HG03442 (cell line): ENCODE results near the gene PARVB.

Source experiments
- ATAC-seq: cut with Tn5 transposase; IDR thresholded peaks from one replicate; pipeline ENCODE4 v1.9.1; 2021; ENCODE audit warnings: mild to moderate bottlenecking, moderate library complexity; ENCODE audit not compliant: unreplicated experiment

The PARVB gene

DNA sequence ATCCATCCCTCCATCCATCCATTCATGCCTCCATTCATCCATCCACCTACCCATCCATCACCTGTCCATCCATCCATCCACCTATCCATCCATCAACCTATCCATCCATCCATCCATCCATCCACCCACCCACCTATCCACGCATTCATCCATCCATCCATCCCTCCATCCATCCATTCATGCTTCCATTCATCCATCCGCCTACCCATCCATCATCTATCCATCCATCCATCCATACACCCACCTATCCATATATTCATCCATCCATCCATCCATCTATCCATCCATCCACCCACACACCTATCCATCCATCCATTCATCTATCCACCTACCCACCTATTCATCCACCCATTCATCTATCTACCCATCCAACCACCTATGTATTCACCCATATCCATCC is 170.5 kb downstream of the PARVB start:
- no peak for ATAC-seq

DNA sequence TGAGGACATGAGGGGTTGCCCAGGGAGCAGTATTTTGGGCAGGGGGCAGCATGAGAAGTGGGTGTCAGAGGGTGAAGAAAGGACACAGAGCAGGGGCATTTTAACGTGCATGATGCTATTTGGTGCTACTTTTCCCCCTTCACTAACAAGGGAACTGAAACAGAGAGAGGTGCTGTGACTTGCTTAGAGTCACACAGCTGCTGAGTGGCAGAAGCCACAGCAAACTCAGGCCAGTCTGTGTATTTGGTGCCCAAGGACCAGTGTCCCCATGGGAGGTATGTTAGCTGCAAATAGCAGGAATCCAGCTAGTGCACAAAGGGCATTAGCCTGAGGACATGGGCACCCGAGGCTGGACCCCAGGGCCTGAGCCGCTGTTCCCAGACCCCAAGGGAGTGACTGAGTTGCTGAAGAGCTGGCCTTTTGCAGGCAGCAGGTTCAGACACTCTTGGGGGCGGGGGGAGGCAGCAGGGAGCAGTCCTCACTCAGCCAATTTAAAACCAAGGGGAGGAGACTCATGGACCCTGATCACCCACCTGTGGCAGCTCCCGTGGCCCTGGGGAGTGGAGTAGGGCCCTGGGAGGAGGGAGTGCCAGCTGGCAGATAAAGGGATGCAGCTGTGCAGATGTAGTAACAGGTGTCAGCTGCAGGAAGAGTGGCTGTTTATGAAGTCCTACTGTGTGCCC is 171.2 kb downstream of the PARVB start:
- ATAC-seq = no peak

DNA sequence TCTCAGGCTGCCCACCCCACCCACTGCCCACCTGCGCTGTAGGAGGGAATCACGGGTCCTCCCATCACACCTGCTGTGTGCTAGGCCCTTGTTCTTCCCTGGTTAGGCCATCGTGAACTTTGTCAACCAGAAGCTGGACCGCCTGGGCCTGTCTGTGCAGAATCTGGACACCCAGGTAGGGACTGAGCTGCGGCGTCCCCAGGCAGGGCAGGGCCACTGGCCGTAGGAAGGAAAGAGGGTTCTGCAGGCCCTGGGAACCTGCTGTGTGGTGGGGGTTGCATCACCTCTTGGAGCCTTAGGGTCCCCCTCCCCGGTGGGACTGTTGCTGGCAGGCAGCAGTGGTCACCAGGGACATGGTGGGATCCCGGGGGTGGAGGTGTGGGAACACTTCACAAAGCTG is 172.1 kb downstream of the PARVB start:
- ATAC-seq = no peak

DNA sequence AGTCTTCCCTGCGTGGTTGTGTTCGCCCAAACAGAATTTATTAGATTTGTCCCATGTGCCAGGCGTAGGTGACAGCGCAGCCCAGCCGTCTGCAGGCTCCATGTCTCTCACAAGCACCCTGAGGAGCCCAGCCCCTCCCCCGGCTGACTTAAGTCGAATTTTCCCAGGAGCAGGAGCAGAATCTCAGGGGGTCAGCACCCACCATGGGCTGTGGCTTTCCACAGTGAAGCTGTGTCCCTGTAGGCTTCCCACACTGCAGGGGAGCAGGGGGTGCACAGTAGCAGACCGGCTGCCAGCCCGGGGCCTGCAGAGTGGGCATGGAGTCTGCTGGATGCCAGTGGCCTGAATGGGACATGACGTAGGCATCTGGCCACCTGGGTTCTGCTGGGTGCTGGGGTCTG is 172.6 kb downstream of the PARVB start:
- ATAC-seq = no peak

- no peak for ATAC-seq
Observed at GRCh38 chr22:44197271-44197670, 173.2 kb downstream of the PARVB start.

GRCh38 chr22:44199164-44199563 is 175.1 kb downstream of the PARVB start:
- ATAC-seq = no peak

DNA sequence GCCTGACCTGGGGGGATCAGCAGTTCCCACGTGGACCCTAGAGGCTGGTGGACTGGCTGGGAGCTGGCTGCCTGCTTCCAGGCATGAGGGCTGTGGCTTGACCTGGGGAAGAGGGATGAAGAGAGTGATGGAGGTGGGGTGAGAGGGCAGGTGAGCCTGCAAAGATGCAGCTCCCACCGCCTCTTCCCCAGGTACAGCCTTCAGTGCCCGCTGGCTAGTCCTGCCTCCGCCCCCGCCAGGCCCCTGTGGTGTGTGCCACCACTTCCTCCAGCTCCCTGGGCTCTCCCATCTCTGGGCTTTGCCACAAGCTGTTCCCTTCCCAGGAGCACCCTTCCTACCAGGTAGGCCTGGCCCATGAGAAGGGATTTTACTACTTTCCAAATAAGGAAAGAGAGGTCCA is 175.8 kb downstream of the PARVB start:
- no peak for ATAC-seq

GRCh38 chr22:44200451-44200850 is 176.3 kb downstream of the PARVB start:
- ATAC-seq = no peak

DNA sequence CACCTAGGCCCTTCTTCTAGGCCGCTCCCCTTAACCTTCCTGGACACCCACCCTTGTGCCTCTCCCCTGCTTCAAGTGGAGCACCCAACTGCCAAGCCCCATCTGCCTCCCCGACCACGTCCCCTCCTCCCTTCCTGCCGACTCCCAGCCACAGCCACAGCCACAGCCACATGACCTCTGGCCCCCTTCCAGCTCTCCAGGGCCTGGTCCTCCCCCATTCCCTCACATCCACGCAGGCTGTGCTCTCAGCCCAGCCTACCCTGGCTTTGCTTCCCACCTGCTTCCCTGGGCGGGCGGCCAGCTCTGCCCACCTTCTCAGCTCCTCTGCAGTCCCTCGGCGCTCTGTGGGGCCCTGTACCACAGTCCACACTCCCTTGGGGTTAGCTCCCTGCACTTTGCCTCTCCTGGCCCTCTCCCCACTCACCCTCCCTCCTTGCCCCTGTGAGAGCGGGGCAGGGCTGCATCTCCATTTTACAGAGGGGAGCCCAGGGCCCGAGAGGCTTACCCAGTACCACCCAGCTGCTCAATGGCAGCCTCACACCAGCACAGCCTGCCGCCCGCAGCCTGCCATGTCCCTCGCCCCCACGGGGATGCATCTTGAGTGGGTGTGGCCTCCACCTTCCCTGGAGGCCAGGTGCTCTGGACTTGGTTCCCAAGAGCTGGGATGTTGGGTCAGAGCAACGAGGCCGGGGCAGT is 176.9 kb downstream of the PARVB start:
- ATAC-seq = no peak

DNA sequence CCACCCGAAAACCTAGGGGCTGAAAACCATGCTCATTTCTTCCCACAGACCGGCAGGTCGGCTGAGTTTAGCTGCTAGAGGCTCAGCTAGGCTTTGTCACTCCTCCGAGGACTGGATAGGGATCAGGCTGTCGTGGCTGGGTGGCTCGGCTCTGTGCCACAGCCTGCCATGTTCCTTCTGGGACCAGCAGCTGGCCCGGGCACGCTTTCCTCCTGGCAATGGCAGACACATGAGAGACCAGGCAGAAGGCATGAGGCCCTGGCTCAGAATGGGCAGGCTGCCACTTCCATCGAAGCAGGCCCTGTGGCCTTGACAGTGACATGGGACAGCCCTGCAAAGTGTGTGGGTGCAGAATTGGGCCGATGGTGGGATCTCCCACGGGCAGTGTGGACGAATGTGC is 177.6 kb downstream of the PARVB start:
- ATAC-seq = no peak

- no peak for ATAC-seq
Observed at GRCh38 chr22:44202261-44202789, 178.2 kb downstream of the PARVB start.

- ATAC-seq = no peak
Observed at GRCh38 chr22:44203203-44203602, 179.1 kb downstream of the PARVB start.

- no peak for ATAC-seq
Observed at GRCh38 chr22:44204739-44205515, 180.8 kb downstream of the PARVB start.

DNA sequence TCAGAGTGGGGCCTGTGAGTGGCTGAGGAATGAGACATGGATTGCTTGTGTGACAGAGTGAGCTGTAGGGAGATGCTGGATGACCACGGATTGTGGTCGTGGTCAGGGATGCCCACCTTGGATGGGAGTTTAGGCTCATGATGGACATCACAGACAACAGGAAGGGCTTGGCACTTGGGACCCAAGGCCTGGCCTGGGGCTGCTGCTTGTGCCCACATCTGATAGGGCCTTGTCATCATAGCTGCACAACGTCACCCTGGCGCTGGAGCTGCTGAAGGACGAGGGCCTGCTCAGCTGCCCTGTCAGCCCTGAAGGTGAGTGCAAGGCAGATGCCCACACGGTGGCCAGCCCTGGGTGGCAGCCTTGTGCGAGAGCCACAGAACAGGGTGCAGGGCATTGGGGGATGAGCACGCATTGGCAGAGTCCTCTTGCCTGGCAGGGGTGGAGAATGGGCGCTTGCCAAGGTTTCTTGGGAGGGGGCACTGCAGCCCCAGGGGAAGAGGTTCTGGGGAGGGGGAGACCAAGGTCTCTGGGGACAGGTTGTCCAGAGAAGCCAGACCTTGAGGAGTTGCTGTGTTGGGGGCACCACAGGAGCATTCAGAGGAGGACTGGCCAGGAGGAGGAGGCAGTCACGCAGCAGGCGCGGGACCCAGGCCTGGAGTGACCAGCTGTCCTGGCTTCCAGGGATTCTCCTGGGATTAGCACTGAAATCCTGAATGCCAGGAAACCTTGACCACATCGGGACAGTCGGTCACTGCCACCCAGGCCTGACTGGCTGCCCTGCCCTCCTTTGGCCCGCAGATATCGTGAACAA is 181.6 kb downstream of the PARVB start:
- no peak for ATAC-seq

DNA sequence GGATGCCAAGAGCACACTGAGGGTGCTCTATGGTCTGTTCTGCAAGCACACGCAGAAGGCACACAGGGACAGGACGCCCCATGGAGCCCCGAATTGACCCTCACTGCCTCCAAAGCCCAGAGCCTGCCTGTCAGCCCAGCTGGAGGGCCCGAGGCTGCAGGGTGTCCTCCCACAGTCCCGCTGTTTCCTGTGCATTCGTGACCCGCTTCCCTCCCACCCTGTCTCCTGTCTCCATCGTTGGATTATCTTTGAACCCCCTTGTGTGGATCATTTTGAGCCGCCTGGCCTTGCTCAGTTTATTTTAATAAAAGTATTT is 182.2 kb downstream of the PARVB start:
- ATAC-seq = no peak

DNA sequence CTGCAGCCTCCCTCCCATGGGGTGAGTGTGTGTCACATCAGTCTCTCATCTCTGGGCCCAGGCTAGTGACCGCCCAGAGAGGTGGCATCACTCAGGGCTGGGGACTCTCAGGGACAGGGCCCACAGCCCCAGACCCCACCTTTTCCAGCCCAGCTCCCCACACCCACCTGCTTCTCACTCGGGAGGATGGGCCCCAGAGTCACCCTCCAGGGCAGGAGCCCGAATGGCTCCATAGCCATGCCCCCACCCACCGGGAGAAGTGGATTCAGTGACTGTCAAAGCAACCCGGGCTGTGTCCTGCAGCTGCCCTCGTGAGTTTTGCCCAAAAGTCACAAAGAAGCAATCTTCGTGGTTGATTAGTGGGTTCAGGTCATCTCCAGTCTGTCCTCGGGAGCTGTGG is 182.6 kb downstream of the PARVB start:
- no peak for ATAC-seq

- no peak for ATAC-seq
Observed at GRCh38 chr22:44207173-44207980, 183.3 kb downstream of the PARVB start.

GRCh38 chr22:44207981-44208317 is 183.8 kb downstream of the PARVB start:
- ATAC-seq = no peak

DNA sequence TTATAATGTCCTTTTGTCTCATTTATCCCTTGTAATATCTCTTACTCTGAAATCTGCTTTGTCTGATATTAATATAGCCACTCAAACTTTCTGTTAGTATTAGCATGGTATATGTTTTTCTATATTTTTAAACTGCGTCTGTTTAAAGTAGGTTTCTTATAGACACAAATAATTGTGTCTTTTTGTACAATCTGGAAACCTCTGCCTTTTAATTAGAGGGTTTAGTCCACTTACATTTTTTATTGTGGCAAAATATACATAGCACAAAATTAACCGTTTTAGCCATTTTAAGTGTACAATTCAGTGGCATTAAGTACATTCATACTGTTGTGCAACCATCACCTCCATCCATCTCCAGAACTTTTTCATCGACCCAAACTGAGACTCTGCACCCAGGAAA is 185.2 kb downstream of the PARVB start:
- ATAC-seq = no peak

- no peak for ATAC-seq
Observed at GRCh38 chr22:44210722-44211121, 186.6 kb downstream of the PARVB start.
